HepG2 (cell line): ENCODE measurements around the gene SMIM13.

Experiments
- CTCF ChIP-seq: sonication (generic); formaldehyde crosslinking; IDR thresholded peaks from 2 replicates; pipeline ENCODE4 v1.5.0; 2020; ENCODE audit warnings: mild to moderate bottlenecking, missing genetic modification reagents, moderate library complexity
- FOXK1 ChIP-seq: sonication (generic); formaldehyde crosslinking; IDR thresholded peaks from 2 replicates; pipeline ENCODE4 v1.4.0; 2020; ENCODE audit warnings: low read depth, missing genetic modification reagents, borderline replicate concordance
- USF2 ChIP-seq, 2 experiments: sonication (generic) in 1 of 2; formaldehyde crosslinking in 1 of 2; IDR thresholded peaks; 2 replicates each; pipeline versions ENCODE4 v1.5.1 to v1.6.1; 2011 to 2020; ENCODE audit warnings: borderline replicate concordance in 1 of 2, low read depth in 1 of 2, low read length in 1 of 2, mild to moderate bottlenecking in 1 of 2, missing genetic modification reagents in 1 of 2, moderate library complexity in 1 of 2
- ZNF263 ChIP-seq: sonication (generic); formaldehyde crosslinking; IDR thresholded peaks from 2 replicates; pipeline ENCODE4 v1.4.0; 2020; ENCODE audit warnings: missing genetic modification reagents

GRCh38 chr6:11043961-11044711 is 49.5 kb upstream of the SMIM13 start, which contains the start of gene ELOVL2:
- TF ChIP-seq CTCF (peak; percentile 90), ZNF263 (CRISPR knock-in tag) (peak; percentile 60; the same call in 1 of the 2 replicates), FOXK1 (CRISPR knock-in tag) (no peak), USF2 (IDR thresholded peaks at IDR 0.05; ENCODE audit: low read depth, low read length) (no peak), USF2 (CRISPR knock-in tag; IDR thresholded peaks at IDR 0.05; ENCODE audit: borderline replicate concordance) (no peak)
